Ovary (tissue), 3 donors: ENCODE measurements around the gene ARHGEF1.

Source experiments
- EP300 ChIP-seq: sonication (generic); formaldehyde crosslinking; IDR thresholded peaks from one replicate; pipeline ENCODE4 v1.6.1; 2017; ENCODE audit warnings: antibody characterized with exemption
- POLR2A ChIP-seq: fragments of 450-650 bp; IDR thresholded peaks from one replicate; pipeline ENCODE4 v1.6.1; 2017; ENCODE audit warnings: antibody characterized with exemption, mild to moderate bottlenecking, moderate library complexity
- TF ChIP-seq, protein P1 (sequence below), 3 donors: fragments of 450-650 bp in 2 of 3; fragments of 200-600 bp in 1 of 3; IDR thresholded peaks; one replicate each; pipeline versions ENCODE4 v1.5.1 to v1.8.0; 2016 to 2022; ENCODE audit warnings: antibody characterized with exemption in 3 of 3, mild to moderate bottlenecking in 1 of 3
- donor health status: DM: no; HTN: no; CAD: no.

- TF ChIP-seq EP300 (no peak), POLR2A (no peak)
- TF ChIP-seq, protein P1, sequence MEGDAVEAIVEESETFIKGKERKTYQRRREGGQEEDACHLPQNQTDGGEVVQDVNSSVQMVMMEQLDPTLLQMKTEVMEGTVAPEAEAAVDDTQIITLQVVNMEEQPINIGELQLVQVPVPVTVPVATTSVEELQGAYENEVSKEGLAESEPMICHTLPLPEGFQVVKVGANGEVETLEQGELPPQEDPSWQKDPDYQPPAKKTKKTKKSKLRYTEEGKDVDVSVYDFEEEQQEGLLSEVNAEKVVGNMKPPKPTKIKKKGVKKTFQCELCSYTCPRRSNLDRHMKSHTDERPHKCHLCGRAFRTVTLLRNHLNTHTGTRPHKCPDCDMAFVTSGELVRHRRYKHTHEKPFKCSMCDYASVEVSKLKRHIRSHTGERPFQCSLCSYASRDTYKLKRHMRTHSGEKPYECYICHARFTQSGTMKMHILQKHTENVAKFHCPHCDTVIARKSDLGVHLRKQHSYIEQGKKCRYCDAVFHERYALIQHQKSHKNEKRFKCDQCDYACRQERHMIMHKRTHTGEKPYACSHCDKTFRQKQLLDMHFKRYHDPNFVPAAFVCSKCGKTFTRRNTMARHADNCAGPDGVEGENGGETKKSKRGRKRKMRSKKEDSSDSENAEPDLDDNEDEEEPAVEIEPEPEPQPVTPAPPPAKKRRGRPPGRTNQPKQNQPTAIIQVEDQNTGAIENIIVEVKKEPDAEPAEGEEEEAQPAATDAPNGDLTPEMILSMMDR (IDR thresholded peaks at IDR 0.05): no peak
These were observed 29.1 kb downstream of the ARHGEF1 start for GRCh38 chr19:41911889-41912731.
